Measurements from ENCODE around the gene EEF2K.
A peak's percentile ranks its signal among the peaks of the same experiment; 100 is the strongest.
"Not testable (repeated sequence)": the region's sequence is repeated elsewhere in the genome, so short reads cannot be mapped to it uniquely, and the experiment has no call there.

Gene EEF2K

GRCh38 chr16:22213236-22213635 lies 7.2 kb downstream of the EEF2K start:
- no peak for DNase-seq

- DNase-seq, result no peak
These were observed 7.7 kb downstream of the EEF2K start for GRCh38 chr16:22213801-22214200.

- DNase-seq, result no peak
These were observed 8.3 kb downstream of the EEF2K start for GRCh38 chr16:22214402-22214801.

GRCh38 chr16:22214889-22215288 lies 8.8 kb downstream of the EEF2K start:
- DNase-seq, result no peak

GRCh38 chr16:22216191-22216831 lies 10.2 kb downstream of the EEF2K start:
- DNase-seq, result peak in 1 of 2 donors; percentile 92

- not testable (repeated sequence) for DNase-seq
These were observed 10.8 kb downstream of the EEF2K start for GRCh38 chr16:22216832-22217225.

- no peak for DNase-seq
These were observed 12.0 kb downstream of the EEF2K start for GRCh38 chr16:22217890-22218730.

- no peak for DNase-seq
These were observed 13.5 kb downstream of the EEF2K start for GRCh38 chr16:22219389-22220068.

- no peak for DNase-seq
These were observed 14.0 kb downstream of the EEF2K start for GRCh38 chr16:22220069-22220440.

GRCh38 chr16:22220714-22221113 lies 14.6 kb downstream of the EEF2K start:
- DNase-seq, result no peak

- no peak for DNase-seq
These were observed 15.9 kb downstream of the EEF2K start for GRCh38 chr16:22222006-22222405.

- DNase-seq, result no peak
These were observed 16.9 kb downstream of the EEF2K start for GRCh38 chr16:22222998-22223397.

- DNase-seq, result no peak
These were observed 19.0 kb downstream of the EEF2K start for GRCh38 chr16:22225060-22225459.

- DNase-seq, result no peak
These were observed 23.8 kb downstream of the EEF2K start for GRCh38 chr16:22229889-22230288.

GRCh38 chr16:22232277-22233036 lies 26.4 kb downstream of the EEF2K start:
- no peak for DNase-seq

GRCh38 chr16:22233037-22233372 lies 26.9 kb downstream of the EEF2K start:
- DNase-seq, result no peak

- DNase-seq, result no peak
These were observed 30.0 kb downstream of the EEF2K start for GRCh38 chr16:22235839-22236745.

GRCh38 chr16:22239131-22239805 lies 33.2 kb downstream of the EEF2K start:
- no peak for DNase-seq

GRCh38 chr16:22240023-22240710 lies 34.1 kb downstream of the EEF2K start:
- DNase-seq, result no peak

GRCh38 chr16:22250522-22250921 lies 44.4 kb downstream of the EEF2K start:
- no peak for DNase-seq

GRCh38 chr16:22252317-22252716 lies 46.2 kb downstream of the EEF2K start:
- no peak for DNase-seq
